Measurements from ENCODE around the gene PCLO. TPM values are rescaled to one million over a fixed set of nuclear protein-coding genes. Genes with fewer than 3 reads are reported as not detected.

Gene PCLO
- total RNA-seq, 2 experiments from 2014 or later, result not detected

DNA sequence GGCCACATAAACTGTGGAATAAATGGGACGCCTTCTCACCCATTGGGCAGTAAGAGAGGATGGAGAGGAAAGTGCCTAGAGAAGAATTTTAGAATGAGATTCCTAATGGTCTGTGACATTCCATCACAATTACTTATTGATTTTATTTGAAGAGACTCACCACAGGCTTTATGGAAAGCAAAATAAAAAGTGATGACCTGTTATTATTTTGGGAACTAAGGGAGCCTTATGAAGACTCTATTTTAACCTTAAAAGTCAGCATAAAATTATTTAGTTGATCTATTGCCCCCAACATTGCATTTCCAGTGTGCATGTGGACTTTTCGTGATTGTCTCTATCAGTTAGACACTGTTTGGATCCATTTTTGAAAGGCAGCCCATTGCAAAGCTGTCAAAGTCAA is 107.5 kb downstream of the PCLO start:
- ATAC-seq (no peak), DNase-seq (no peak)
- H3K4me1 Mint-ChIP-seq (ENCODE audit: low read depth), result no peaks in the 10 kb centered on the region
- no peaks in the 10 kb centered on the region for H3K27me3 Mint-ChIP-seq
- H3K27ac Mint-ChIP-seq, result no peak overlapping the region
- H3K4me3 Mint-ChIP-seq, result no peak overlapping the region
- TF ChIP-seq, protein P1, sequence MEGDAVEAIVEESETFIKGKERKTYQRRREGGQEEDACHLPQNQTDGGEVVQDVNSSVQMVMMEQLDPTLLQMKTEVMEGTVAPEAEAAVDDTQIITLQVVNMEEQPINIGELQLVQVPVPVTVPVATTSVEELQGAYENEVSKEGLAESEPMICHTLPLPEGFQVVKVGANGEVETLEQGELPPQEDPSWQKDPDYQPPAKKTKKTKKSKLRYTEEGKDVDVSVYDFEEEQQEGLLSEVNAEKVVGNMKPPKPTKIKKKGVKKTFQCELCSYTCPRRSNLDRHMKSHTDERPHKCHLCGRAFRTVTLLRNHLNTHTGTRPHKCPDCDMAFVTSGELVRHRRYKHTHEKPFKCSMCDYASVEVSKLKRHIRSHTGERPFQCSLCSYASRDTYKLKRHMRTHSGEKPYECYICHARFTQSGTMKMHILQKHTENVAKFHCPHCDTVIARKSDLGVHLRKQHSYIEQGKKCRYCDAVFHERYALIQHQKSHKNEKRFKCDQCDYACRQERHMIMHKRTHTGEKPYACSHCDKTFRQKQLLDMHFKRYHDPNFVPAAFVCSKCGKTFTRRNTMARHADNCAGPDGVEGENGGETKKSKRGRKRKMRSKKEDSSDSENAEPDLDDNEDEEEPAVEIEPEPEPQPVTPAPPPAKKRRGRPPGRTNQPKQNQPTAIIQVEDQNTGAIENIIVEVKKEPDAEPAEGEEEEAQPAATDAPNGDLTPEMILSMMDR (IDR thresholded peaks at IDR 0.05), result no peak
- peaks cover 2% of the 10 kb centered on the region for H3K9me3 Mint-ChIP-seq
- ChIA-PET CTCF (no interaction called here), POLR2A (no interaction called here)
- no peaks in the 10 kb centered on the region for H3K36me3 Mint-ChIP-seq (ENCODE audit: low read depth)
- intact Hi-C loops (cut with micrococcal nuclease), result no loop called here

- ATAC-seq (no peak), DNase-seq (no peak)
- no peaks in the 10 kb centered on the region for H3K27me3 Mint-ChIP-seq
- ChIA-PET POLR2A (no interaction called here), CTCF (no interaction called here)
- H3K27ac Mint-ChIP-seq, result no peak overlapping the region
- TF ChIP-seq, protein P1 (IDR thresholded peaks at IDR 0.05), result no peak
- H3K4me3 Mint-ChIP-seq, result no peak overlapping the region
- H3K36me3 Mint-ChIP-seq (ENCODE audit: low read depth), result no peaks in the 10 kb centered on the region
- H3K4me1 Mint-ChIP-seq (ENCODE audit: low read depth), result no peaks in the 10 kb centered on the region
- H3K9me3 Mint-ChIP-seq, result peaks cover 2% of the 10 kb centered on the region
- intact Hi-C loops (cut with micrococcal nuclease), result no loop called here
Measured at GRCh38 chr7:83054472-83054871, 108.2 kb downstream of the PCLO start.

GRCh38 chr7:83053965-83054364 is 108.7 kb downstream of the PCLO start:
- TF ChIP-seq, protein P1 (IDR thresholded peaks at IDR 0.05), result no peak
- no peaks in the 10 kb centered on the region for H3K27me3 Mint-ChIP-seq
- CTCF ChIA-PET, result no interaction called here
- H3K4me3 Mint-ChIP-seq, result no peak overlapping the region
- no peak overlapping the region for H3K27ac Mint-ChIP-seq
- no peak for DNase-seq
- ATAC-seq, result no peak
- no peaks in the 10 kb centered on the region for H3K4me1 Mint-ChIP-seq (ENCODE audit: low read depth)
- H3K9me3 Mint-ChIP-seq, result peaks cover 2% of the 10 kb centered on the region
- POLR2A ChIA-PET, result no interaction called here
- no peaks in the 10 kb centered on the region for H3K36me3 Mint-ChIP-seq (ENCODE audit: low read depth)
- intact Hi-C loops (cut with micrococcal nuclease), result no loop called here

GRCh38 chr7:83040484-83040883 is 122.2 kb downstream of the PCLO start:
- Mint-ChIP-seq H3K36me3 (ENCODE audit: low read depth) (no peaks in the 10 kb centered on the region), H3K27ac (no peak overlapping the region), H3K4me3 (no peak overlapping the region), H3K4me1 (ENCODE audit: low read depth) (no peaks in the 10 kb centered on the region), H3K9me3 (peaks cover 2% of the 10 kb centered on the region), H3K27me3 (no peaks in the 10 kb centered on the region)
- ATAC-seq (no peak), DNase-seq (no peak)
- ChIA-PET CTCF (interaction anchor here (1.6 kb wide), 1 partner anchor 10 kb away, joined by 3 read pairs; no protein-coding TSS in a partner anchor), POLR2A (no interaction called here)
- intact Hi-C loops (cut with micrococcal nuclease), result no loop called here
- TF ChIP-seq, protein P1 (IDR thresholded peaks at IDR 0.05), result no peak

GRCh38 chr7:83038787-83039186 is 123.9 kb downstream of the PCLO start:
- ATAC-seq, result no peak
- Mint-ChIP-seq H3K9me3 (peaks cover 2% of the 10 kb centered on the region), H3K4me3 (no peak overlapping the region), H3K4me1 (ENCODE audit: low read depth) (no peaks in the 10 kb centered on the region), H3K36me3 (ENCODE audit: low read depth) (no peaks in the 10 kb centered on the region), H3K27me3 (no peaks in the 10 kb centered on the region), H3K27ac (no peak overlapping the region)
- TF ChIP-seq, protein P1 (IDR thresholded peaks at IDR 0.05), result no peak
- POLR2A ChIA-PET, result no interaction called here
- CTCF ChIA-PET, result no interaction called here
- intact Hi-C loops (cut with micrococcal nuclease), result no loop called here
- no peak for DNase-seq
